ENCODE measurements around the gene MPDZ.
A peak's percentile ranks its signal among the peaks of the same experiment; 100 is the strongest.

The MPDZ gene

GRCh38 chr9:13279284-13280141 lies at the start of gene MPDZ:
MPDZ (minus strand) TSS chr9:13279692; CDS start chr9:13250315, 29,377 bp downstream.
- DNase-seq = peak; percentile 48 to 87 (median 87)

DNA sequence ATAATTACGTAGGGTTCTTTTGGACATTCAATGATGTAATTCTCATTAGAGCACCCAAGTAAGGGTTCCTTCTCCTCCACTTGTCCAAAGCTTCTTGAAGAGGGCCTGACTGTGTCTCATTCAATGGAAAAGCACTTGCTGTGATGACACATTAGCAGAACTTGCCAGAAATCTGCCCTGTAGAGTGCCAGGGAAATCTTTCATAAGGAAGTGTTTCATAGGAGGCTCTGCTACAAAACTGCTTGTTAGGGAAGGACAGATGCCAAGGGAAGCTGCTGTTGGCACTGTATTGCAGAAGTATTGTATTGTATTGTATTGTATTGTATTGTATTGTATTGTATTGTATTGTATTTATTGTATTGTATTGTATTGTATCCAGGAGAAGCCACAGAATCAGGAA lies 45.5 kb upstream of the MPDZ start:
- DNase-seq = no peak

DNA sequence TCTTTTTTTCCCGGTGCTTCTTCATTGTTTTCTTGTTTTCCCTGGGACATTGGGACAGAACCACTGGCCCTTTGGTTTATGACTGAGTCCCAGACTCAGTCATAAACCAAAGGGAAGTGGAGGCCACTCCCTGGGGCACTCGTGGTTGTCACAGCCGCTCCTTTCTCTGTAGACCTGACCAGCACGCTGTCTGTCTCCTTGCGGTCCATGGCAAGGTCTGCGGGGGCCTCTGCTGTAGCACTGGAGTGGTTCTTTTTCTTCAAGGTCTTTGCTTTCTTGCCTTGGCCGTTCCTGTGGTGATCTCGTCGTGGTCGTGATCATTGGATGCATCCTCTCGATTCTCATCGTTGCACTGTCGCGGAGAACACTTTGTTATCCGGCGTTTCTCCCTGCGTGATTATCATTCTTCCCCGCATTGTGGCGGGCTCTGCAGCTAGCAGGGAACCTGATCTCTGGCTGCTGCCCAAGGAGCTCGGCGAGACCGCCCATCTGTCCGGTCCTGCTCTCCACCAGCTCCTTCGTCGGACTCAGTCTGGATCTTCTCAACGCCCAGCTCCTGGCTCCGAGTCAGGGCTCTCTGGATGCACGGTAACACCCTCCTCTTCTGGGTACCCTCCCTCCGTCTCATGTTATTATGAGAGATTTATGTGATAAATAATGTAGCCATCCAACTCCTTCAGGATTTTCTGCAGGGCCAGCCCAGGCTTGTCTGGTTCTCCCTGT lies 43.5 kb upstream of the MPDZ start:
- no peak for DNase-seq

DNA sequence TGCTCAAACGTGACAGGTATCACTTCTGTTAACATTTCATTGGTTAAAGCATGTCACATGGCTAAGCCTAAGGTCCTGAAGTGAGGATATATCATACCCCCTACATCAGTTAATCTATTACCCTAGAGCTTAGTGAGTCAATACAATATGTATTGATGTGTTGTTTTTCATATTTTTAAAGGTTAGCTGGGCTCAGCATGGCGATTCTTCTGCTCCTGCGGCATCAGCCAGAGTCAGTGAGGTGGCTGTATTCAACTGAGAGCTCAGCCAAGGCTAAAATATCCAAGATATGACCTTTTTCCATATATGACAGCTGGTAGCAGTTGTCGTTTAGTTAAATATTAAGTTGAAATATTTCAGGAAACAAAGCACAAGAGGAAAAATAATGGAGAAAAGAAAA lies 38.5 kb upstream of the MPDZ start:
- DNase-seq = no peak

GRCh38 chr9:13296972-13297371 lies 17.5 kb upstream of the MPDZ start:
- no peak for DNase-seq

DNA sequence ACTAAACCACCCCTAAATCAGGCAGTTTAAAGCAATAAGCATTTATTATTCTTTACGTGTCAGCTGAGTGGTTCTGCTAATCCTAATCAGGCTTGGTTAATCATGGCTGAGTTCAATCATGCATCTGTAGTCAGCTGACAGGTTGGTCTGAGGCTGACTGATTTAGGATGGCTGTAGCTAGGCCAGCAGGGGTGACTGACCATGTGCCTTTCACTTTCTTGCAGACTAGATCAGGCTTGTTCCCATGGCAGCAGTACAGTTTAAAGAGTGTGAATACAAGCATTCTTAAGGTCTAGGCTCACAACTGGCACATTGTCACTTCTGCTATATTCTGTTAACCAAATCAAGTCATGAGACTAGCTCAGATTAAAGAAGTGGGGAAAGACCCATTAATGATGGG lies 16.1 kb upstream of the MPDZ start:
- no peak for DNase-seq

DNA sequence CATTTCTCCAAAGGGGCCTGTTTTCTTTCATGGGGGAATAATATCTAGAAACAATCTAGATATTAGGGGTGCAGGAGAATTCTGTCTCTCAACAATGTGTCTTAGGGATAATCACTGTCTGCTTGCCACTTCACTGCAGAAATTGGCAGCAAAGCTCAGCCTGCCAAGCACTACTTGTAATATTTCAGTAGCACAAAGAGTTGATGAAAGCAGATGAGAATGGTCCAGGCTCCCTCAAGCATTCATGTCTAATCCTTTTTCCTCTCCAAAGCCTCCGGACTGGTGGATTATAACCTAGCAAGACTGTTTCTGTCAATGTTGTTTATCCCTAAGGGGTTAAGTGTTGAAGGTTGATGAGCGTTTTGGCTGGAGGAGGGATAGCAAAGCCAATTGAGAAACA lies 13.3 kb upstream of the MPDZ start:
- no peak for DNase-seq

DNA sequence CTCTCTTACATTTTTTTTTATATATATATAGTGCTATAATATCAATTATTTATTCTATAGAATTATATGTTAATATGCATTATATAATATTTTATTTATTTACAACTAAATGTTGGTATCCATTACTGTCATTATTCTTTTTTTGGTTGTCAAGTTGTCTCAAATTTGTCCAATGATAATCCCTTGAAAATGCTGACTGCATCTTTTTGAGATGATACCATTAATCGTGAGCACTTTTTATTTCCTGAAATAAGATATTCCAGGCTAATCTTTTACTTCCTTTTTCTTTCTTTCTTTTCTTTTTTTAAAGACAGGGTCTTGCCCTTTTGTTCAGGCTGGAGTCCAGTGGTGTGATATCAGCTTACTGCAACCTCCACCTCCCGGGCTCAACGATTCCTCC lies 12.7 kb upstream of the MPDZ start:
- DNase-seq = no peak

GRCh38 chr9:13291718-13292117 lies 12.2 kb upstream of the MPDZ start:
- DNase-seq = no peak

DNA sequence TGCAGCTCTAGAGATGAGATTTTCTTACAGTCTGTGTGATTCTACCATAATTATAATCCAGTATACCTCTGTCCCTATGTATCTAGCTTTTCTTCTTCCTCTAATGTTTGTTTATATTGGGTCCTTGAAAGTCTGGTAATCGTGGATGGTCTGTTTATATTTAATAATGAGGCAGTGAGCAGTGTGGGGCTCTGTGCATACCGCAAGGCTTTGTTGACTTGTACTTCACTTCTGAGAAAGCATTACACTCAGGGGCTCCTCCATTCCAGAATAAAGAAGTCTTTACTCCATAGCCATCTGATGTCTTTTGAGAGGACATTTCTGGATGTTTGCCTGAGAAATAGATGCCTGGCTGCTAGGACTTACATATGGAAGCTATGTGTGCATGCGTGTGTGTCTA lies 4.5 kb upstream of the MPDZ start:
- DNase-seq = peak in 1 of 3 experiments; percentile 7

- no peak for DNase-seq
Observed at GRCh38 chr9:13282998-13283397, 3.5 kb upstream of the MPDZ start.

DNA sequence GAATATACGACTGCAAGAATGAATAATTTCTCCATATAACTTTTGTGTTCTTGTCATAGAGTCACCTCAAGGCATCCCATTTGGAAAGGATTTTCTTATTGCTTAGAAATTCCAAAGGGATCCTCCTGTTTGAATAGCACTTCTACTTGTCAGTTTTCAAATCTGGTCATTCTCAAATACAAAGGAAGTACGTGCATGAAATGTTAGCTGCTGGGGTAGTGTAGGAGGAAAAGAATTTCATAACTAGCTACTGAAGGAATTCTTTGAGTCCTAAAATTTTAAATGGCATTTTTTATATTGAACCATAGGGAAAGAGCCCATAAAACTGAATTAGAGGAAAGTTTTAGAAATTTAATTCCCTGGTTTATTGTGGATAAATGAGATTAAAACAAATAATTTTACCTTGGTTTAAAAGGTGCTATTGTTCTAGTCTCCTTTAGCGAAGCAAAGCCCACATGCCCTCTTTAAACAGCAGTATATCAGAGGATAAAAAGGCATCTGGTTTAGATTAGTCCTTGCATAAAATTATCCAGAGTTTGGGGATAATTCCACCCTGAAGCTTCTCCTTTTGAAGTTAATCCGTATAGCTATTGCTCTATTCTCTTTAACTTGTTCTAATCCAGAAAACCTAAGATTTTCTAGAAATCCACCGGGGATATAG lies 2.0 kb upstream of the MPDZ start:
- DNase-seq = no peak

DNA sequence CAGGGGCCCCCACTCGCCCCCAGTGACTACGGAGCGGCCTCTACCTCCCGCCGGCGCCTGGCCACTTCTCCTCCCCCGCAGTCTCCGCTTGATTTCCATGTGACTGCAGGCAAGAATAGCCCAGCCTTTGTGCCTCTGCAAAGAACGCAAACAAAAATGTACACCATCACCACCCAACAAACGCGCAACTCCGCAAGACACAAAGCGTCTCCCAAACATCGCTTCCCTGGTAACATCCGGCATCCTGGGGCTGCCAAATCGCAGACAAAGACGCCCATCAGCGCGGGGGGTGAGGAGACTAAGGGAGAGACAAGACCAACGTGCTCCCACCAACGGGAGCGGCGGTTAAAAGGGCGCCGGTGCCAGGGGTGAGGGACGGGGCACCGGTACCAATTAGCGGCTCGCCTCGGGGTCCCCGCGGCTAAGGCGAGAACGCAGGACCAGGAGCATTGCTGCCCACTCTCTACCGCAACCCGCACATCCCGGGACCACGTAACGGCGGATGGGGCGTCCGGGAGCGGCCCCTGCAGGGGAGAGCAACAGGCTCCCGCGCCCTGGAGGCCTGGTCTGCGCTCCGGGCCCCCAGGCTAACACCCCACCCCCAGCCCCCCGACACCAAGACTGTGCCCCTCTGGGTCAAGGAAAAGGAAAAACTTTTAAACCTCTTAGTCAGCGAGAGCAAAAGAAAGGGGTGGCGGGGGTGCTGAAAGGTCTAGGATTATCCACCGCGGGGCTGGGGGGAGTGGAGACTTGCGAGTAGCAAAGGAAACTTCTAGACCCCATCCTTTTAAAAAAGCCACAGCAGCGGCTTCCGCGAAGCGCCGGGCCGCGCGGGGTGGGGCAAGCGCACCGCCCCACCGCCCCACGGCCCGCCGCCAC lies 885 bp downstream of the MPDZ start:
- peak in 2 of 3 experiments; percentile 77 to 82 for DNase-seq

DNA sequence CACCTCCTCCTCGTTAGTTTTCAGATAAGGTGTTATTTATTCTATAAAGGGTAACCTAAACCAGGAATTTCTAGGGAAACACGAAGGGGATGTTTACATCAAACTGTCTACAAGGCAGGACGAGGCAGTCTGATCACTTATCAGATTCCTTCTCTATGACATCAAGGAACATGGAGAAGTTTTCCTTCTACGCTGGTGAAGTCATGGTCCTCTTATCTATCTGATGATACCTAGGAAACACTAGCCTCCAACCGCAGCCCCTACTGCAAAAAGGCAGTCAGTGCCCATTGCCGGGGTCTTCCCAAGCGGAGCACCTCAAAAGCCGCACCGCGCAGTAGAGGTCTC lies 1.5 kb downstream of the MPDZ start:
- DNase-seq = no peak

DNA sequence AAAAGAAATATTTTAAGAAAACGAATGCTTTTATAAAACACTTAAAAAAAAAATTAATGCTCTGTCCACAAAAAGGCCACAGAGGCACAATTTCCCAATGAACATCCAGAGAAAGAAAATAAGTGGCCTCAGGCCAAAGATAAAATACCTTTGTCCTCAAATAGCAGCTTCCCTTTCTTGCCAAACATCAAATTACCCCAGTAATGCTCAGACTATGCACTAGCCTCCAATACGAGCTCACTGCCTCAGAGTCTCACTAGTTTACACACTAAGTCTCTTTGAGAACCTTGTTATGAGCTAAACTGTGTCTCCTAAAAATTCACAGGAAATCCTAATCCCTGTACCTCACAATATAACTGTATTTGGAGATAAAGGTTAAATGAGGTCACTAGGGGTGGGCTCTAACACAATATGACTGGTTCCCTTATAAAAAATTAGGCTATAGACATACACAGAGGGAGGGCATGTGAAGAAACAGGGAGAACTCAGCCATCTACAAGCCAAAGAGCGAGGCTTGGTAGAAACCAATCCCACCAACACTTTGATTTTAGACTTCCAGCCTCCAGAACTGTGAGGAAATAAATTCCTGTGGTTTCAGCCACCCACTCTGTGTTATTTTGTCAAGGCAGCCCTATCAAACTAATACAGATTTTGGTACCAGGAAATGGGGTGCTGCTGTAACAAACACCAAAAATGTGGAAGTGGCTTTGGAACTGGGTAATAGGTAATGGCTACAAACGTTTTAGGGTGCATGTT lies 4.4 kb downstream of the MPDZ start:
- peak in 1 of 3 experiments; percentile 6 for DNase-seq

- DNase-seq = peak in 1 of 3 experiments; percentile 18
Observed at GRCh38 chr9:13270734-13271133, 8.8 kb downstream of the MPDZ start.

DNA sequence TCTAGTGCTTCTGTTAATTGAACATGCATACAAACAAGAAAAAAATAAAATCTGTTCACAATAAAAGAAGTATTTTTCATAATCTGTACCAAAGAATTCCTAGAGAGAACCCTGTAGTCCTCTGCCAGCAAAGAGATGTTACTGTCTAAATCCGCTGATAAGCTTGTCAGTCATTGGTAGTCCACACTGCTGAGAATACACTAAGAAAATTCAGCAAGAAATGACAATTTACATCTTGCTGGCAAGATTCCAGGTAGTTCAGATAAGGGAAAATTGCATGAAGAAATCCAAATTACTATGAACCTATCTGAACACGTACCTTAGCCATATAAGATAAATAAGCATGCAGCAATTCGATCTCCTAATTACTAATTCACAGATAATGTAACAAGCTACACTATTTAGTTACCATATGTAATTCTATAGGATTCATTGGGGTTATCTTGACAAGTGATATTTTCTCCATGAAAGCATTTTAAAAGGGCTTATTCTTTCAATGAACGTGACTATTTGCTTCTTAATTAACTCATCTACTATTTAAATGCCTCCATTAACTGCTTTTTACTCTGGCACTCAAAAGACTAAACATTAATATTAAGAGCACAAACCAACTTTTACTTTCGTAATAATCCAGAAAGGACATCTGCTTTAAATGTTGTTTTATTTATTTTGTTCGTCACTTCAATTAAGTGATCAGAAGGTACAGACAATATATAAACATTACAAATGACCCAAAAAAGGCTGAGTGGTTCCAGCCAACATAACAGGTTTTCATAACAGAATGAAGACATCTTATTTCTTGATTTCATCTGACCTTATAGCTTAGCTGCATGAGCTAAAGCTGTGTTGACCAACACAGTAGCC lies 9.7 kb downstream of the MPDZ start:
- DNase-seq = peak in 1 of 3 experiments; percentile 36

- DNase-seq = no peak
Observed at GRCh38 chr9:13268469-13268868, 11.0 kb downstream of the MPDZ start.

DNA sequence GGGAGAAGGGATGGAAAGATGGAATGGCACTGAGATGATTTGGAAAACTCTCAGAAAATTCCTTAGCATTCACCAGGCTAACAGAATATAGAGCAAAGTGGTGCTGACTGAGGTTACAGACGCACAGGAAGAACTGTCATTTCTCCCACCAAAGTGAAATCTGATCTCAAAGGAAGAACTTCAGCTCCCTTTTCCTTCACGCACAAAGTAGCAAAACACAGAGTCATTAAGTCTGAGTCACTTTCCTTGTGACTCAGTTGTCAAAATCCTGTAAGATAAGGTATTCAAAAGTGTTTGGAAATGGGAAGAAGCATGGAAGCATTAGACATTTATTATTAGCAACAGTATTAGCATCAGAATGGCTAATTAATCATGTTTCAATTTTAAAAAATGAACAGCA lies 11.7 kb downstream of the MPDZ start:
- DNase-seq = no peak

GRCh38 chr9:13266167-13266566 lies 13.3 kb downstream of the MPDZ start:
- no peak for DNase-seq

DNA sequence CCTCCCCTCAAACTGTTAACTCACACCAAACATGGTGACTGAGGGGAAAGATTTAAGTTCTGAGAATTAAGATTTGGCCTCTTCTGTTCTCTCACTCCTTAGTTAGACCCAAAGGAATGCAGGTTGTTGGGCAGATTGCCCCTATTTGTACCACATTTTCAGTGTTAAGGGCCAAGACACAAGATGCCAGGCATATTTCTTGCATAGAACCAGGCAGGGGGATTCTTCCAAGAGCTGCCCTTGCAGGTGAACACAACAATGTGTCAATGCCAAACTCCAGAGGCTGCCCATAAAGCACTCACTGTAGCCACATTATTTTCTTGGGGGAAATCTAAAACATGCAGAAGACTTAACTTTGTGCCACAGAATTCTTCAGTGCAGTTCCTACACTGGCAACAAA lies 14.7 kb downstream of the MPDZ start:
- no peak for DNase-seq
